Suprapubic skin (tissue), 4 donors: ENCODE data around the gene SPARC. TPM values are rescaled to one million over a fixed set of nuclear protein-coding genes. Genes with fewer than 3 reads are reported as not detected.

Source experiments
- DNase-seq, 2 donors: peaks; one replicate each; pipeline ENCODE4 v3.0.0-alpha.2; 2019; ENCODE audit warnings: low spot score in 2 of 2
- H3K27ac ChIP-seq: fragments of 200-600 bp; sonication (generic); one replicate; pipeline ENCODE4 v1.5.1; 2019
- H3K27me3 ChIP-seq: fragments of 200-600 bp; sonication (generic); one replicate; pipeline ENCODE4 v1.5.1; 2019
- H3K36me3 ChIP-seq: fragments of 200-600 bp; sonication (generic); one replicate; pipeline ENCODE4 v1.5.1; 2019
- H3K4me1 ChIP-seq: fragments of 200-600 bp; sonication (generic); one replicate; pipeline ENCODE4 v1.5.1; 2019
- H3K4me3 ChIP-seq: fragments of 200-600 bp; sonication (generic); one replicate; pipeline ENCODE4 v1.5.1; 2019; ENCODE audit warnings: mild to moderate bottlenecking
- H3K9me3 ChIP-seq: fragments of 200-600 bp; sonication (generic); one replicate; pipeline ENCODE4 v1.5.1; 2019
- EP300 ChIP-seq: sonication (generic); formaldehyde crosslinking; IDR thresholded peaks from one replicate; pipeline ENCODE4 v1.6.1; 2017; ENCODE audit warnings: antibody characterized with exemption
- POLR2A ChIP-seq, 2 donors: fragments of 450-650 bp; IDR thresholded peaks; one replicate each; pipeline ENCODE4 v1.6.1; 2017; ENCODE audit warnings: antibody characterized with exemption in 2 of 2, mild to moderate bottlenecking in 2 of 2, moderate library complexity in 2 of 2
- POLR2AphosphoS5 ChIP-seq, 3 donors: sonication (generic); formaldehyde crosslinking; IDR thresholded peaks; one replicate each; pipeline ENCODE4 v1.6.1; 2017; ENCODE audit warnings: antibody characterized with exemption in 3 of 3
- WGBS: methylation state at CpG from one replicate; pipeline ENCODE4 v1.1.5; 2018; 5-methylcytosine and 5-hydroxymethylcytosine counted together
- total RNA-seq, 4 donors: library from RNA; depleted of rRNA; stranded (reverse); fragments of >200 nt; gene quantifications; one replicate each; pipeline ENCODE4 v1.1.0, GENCODE V29; 2016
- TF ChIP-seq, protein P1 (sequence below), 2 donors: fragments of 200-600 bp in 1 of 2; fragments of 450-650 bp in 1 of 2; sonication (generic) in 1 of 2; IDR thresholded peaks; one replicate each; pipeline ENCODE4 v1.5.1; 2016 to 2019; ENCODE audit warnings: antibody characterized with exemption in 2 of 2, mild to moderate bottlenecking in 1 of 2, moderate library complexity in 1 of 2

The SPARC gene
- total RNA-seq, 4 donors from 2014 or later: 265 to 337 (median 270) TPM

DNA sequence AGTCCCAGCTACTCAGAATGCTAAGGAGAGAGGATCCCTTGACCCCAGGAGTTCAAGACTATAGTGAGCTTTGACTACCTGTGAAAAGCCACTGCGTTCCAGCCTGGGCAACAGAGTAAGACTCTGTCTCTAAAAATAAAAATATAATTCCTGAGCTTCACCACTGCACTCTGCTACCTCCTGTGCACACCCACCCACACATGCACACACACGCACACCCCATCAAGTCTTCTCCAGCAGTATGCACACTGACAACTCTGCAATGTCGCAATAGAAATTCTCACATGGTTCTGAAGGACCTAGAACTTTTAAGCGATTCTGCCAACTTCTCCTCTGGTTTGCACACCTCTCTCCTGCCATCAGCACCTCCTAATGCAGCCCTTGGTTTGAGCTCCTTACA, 48.1 kb downstream of the SPARC start:
- Histone ChIP-seq H3K27me3 (no peaks in the 10 kb centered on the region), H3K9me3 (no peaks in the 10 kb centered on the region), H3K36me3 (no peaks in the 10 kb centered on the region), H3K27ac (peak overlapping the region; percentile 80), H3K4me1 (peaks cover 43% of the 10 kb centered on the region), H3K4me3 (no peak overlapping the region)
- TF ChIP-seq EP300 (no peak), POLR2A (IDR thresholded peaks at IDR 0.05) (no peak), POLR2AphosphoS5 (IDR thresholded peaks at IDR 0.05) (no peak)
- TF ChIP-seq, protein P1, sequence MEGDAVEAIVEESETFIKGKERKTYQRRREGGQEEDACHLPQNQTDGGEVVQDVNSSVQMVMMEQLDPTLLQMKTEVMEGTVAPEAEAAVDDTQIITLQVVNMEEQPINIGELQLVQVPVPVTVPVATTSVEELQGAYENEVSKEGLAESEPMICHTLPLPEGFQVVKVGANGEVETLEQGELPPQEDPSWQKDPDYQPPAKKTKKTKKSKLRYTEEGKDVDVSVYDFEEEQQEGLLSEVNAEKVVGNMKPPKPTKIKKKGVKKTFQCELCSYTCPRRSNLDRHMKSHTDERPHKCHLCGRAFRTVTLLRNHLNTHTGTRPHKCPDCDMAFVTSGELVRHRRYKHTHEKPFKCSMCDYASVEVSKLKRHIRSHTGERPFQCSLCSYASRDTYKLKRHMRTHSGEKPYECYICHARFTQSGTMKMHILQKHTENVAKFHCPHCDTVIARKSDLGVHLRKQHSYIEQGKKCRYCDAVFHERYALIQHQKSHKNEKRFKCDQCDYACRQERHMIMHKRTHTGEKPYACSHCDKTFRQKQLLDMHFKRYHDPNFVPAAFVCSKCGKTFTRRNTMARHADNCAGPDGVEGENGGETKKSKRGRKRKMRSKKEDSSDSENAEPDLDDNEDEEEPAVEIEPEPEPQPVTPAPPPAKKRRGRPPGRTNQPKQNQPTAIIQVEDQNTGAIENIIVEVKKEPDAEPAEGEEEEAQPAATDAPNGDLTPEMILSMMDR (IDR thresholded peaks at IDR 0.05): no peak
- 55% methylated on average over 4 of the region's 4 CpGs for WGBS
- no peak for DNase-seq

DNA sequence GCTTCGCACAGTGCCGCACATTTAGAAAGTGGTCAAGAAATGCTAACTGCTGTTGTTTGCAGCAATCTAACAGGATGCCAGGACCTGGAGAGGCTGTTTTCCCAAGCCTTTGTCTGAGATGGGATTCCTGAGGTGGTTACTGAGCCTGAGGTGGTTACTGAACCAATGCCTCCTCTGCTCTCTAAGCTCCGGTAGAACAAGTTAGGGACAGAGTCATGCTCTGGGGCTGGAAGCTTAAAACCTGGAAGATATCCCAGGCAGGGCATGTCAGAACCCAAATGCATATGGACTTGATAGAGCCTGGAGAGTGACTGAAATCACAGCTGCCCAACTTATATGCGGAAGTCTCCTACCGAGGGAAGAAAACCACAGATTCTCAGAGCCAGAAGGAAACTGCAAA, 49.0 kb downstream of the SPARC start:
- peak overlapping the region; percentile 80 for H3K27ac ChIP-seq
- no peaks in the 10 kb centered on the region for H3K27me3 ChIP-seq
- DNase-seq: no peak
- WGBS: 40% methylated on average over 5 of the region's 5 CpGs
- H3K4me3 ChIP-seq: no peak overlapping the region
- H3K4me1 ChIP-seq: peaks cover 52% of the 10 kb centered on the region
- TF ChIP-seq EP300 (no peak), POLR2A (IDR thresholded peaks at IDR 0.05) (no peak), POLR2AphosphoS5 (IDR thresholded peaks at IDR 0.05) (no peak)
- TF ChIP-seq, protein P1 (IDR thresholded peaks at IDR 0.05): no peak
- H3K9me3 ChIP-seq: no peaks in the 10 kb centered on the region
- no peaks in the 10 kb centered on the region for H3K36me3 ChIP-seq

DNA sequence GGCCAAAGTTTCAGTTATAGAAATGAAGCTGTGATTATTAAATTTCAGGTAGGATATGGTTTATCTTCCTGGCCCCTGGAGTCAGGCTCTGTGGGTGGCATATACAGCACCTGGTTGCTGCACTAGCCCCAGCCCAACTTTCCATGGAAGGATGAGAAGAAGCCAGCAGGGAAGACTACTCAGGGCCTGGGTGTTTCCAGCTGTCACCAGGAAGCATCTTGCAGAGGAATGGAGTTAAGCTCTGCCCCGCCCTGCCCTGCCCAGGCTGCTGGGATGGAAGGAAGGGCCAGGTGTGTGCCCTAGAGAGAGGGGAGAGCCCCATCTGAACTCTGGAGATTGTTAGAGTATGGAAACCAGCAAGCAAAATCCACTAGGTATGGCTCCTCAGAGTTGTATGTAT, 52.8 kb downstream of the SPARC start:
- Histone ChIP-seq H3K4me3 (no peak overlapping the region), H3K4me1 (peaks cover 52% of the 10 kb centered on the region), H3K36me3 (no peaks in the 10 kb centered on the region), H3K9me3 (no peaks in the 10 kb centered on the region), H3K27ac (no peak overlapping the region), H3K27me3 (no peaks in the 10 kb centered on the region)
- TF ChIP-seq POLR2A (IDR thresholded peaks at IDR 0.05): no peak
- TF ChIP-seq, protein P1 (IDR thresholded peaks at IDR 0.05): no peak
- no peak for TF ChIP-seq EP300
- TF ChIP-seq POLR2AphosphoS5 (IDR thresholded peaks at IDR 0.05): no peak
- no peak for DNase-seq
- 63% methylated on average over 1 of the region's 1 CpG for WGBS

DNA sequence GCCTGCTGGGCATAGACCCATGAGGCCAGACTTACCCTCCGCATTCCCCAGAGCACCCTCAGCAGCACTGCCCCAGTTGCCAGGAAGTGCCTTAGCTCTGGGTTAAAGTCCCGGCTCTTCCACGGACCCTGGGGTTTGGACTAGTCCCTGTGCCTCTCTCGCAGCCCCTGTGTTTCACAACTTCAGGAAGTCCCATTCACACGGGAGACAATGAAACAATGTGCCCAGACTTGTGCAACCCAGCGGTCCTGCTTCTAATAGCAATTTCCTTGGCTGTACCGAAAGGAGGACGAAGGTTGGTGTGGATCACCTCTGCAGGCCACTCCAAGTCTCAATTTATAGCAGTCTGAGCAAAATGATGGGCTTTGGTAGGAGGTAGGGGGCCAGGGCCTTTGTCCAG, 53.8 kb downstream of the SPARC start:
- H3K27me3 ChIP-seq: no peaks in the 10 kb centered on the region
- DNase-seq: no peak
- no peaks in the 10 kb centered on the region for H3K36me3 ChIP-seq
- H3K27ac ChIP-seq: no peak overlapping the region
- TF ChIP-seq, protein P1 (IDR thresholded peaks at IDR 0.05): no peak
- TF ChIP-seq POLR2A (IDR thresholded peaks at IDR 0.05): no peak
- TF ChIP-seq EP300: no peak
- TF ChIP-seq POLR2AphosphoS5 (IDR thresholded peaks at IDR 0.05): no peak
- no peaks in the 10 kb centered on the region for H3K9me3 ChIP-seq
- H3K4me1 ChIP-seq: peaks cover 54% of the 10 kb centered on the region
- WGBS: 51% methylated on average over 7 of the region's 8 CpGs
- H3K4me3 ChIP-seq: no peak overlapping the region

DNA sequence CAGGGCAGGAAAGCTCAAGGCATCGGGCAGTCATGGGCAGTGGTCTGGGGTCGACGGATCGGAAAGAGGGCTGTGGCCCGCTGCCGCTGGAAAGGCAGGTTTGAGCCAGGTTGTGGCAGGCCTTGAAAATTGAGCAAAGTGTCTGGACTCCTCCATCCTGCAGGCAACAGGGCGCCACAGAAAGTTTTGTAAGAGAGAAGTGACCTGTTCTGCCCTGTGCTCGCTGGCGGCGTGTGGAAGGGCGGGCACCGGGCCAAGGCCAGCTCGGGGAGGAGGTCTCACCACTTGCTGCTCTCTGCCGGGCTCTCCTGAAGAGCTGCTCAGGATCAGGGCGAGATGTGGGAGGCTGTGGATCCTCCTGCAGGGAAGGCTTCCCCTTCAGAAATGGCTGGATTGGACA, 54.2 kb downstream of the SPARC start:
- Histone ChIP-seq H3K4me1 (peaks cover 54% of the 10 kb centered on the region), H3K4me3 (no peak overlapping the region), H3K27me3 (no peaks in the 10 kb centered on the region), H3K9me3 (no peaks in the 10 kb centered on the region), H3K36me3 (no peaks in the 10 kb centered on the region), H3K27ac (no peak overlapping the region)
- DNase-seq: no peak
- TF ChIP-seq POLR2A (IDR thresholded peaks at IDR 0.05) (no peak), EP300 (no peak)
- WGBS: 68% methylated on average over 7 of the region's 15 CpGs

DNA sequence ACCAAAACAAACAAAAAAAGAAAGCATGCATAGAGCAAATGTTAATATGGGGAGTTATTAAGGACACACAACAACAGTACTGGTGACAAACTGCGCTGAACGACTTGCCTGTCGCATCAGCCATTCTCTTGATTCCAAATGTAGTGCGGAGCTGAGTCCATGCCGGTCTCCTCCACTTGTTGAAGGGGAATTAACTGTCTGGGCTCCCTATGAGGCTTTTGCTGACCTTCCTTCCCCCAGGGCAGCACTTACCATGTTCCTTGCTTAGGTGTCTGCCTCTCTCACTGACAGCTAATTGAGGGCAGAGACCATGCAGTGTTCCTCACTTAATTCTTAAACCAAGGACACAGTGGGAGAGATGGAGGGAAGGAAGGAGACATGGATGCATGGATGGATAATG, 54.8 kb downstream of the SPARC start:
- Histone ChIP-seq H3K27ac (no peak overlapping the region), H3K27me3 (no peaks in the 10 kb centered on the region), H3K9me3 (no peaks in the 10 kb centered on the region), H3K36me3 (no peaks in the 10 kb centered on the region), H3K4me3 (no peak overlapping the region), H3K4me1 (peaks cover 54% of the 10 kb centered on the region)
- DNase-seq: no peak
- TF ChIP-seq POLR2A (IDR thresholded peaks at IDR 0.05): no peak
- no peak for TF ChIP-seq POLR2AphosphoS5 (IDR thresholded peaks at IDR 0.05)
- TF ChIP-seq, protein P1 (IDR thresholded peaks at IDR 0.05): no peak
- no peak for TF ChIP-seq EP300
- 98% methylated on average over 5 of the region's 5 CpGs for WGBS
